ENCODE results near the gene TMEM31.
"Not testable (repeated sequence)": the region's sequence is repeated elsewhere in the genome, so short reads cannot be mapped to it uniquely, and the experiment has no call there.

TMEM31 gene

DNA sequence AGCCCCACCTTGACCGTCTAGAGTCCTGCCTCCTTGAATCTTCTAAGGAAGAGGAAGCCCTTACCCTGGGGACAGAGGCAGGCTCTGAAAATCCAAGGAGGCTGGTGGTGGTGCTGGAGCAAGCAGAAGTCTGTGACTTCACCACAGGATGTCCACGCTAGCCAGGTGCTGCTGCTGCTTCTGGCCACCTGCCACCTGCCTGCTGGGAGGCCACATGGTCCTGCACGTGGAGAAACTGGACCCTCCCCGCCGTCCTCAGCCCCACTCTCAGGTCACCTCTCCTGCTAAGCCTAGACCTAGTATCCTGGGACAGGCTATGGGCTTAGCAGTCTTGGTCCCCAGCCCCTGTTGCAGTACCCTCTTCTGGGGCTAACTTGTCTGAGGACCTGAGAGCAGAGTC lies 15.8 kb downstream of the TMEM31 start:
- DNase-seq (ENCODE audit: low read depth): no peak

DNA sequence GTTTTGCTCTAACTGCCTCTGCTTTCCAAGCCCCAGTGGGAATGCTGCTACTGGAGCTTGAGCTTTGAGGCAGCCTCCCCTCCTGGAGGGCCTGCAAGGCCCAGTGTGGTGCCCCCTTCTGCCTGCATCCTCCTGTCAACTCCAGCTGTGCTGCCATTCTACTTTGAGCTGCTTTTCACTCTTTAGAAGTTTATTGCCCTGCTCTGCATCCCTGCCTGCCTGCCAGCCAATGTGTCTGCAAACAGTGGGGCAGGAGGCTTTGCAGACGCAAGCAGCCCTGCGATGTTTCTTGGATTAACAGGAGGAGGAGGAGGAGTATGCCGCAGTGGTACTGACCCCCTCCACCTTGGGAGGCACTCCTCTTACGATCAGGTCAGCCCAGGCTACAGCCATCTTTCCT lies 16.4 kb downstream of the TMEM31 start:
- DNase-seq (ENCODE audit: low read depth): no peak

DNA sequence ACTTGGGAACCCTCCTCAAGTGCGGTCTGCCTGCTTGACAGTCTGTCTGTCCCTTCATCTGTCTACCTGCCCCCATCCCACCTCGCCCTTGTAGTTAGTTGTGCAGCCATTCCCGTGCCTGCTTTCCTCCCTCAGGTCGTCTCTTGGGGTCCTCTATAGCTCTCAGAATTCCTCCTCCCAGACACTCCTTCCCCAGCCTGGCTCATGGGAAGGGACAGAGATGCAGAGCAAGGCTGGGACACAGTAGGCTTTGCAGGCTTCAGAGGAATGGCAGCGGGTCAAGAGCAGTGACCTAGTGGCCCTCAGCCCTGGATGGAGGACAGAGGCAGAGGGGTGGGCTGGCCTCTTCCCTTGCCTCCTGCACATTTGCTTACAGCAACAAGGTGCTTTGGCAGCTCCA lies 18.3 kb downstream of the TMEM31 start:
- no peak for DNase-seq (ENCODE audit: low read depth)

DNA sequence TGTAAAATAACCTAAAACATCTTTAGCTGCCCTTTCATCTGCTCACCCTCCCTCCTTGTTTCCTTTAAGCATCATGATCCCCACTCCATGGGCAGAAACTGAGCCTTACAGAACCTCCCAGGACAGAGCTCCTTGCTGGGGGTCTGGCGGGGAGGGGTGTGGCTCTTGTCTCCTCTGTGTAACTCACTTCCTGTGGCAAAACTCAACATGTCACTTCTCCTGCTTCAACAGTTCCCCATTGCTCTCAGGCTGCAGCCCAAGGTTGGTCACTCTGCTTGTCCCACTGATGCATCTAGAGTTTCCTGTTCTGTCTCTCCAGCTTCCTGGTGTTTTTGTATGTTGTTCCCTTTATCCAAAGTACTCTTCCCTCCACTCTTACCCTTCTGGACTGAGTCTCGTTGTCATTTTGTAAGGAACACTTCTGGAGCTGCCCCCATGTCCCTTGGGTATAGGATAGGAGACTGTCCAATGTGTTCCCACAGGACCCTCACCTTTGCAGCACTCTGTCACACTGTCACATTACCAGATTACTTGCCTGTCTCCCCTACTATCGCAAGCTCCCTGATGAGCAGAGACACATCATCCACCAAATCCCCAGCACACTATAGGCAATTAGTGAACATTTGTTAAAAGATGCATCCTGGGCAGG lies 19.6 kb downstream of the TMEM31 start:
- DNase-seq (ENCODE audit: low read depth): no peak

DNA sequence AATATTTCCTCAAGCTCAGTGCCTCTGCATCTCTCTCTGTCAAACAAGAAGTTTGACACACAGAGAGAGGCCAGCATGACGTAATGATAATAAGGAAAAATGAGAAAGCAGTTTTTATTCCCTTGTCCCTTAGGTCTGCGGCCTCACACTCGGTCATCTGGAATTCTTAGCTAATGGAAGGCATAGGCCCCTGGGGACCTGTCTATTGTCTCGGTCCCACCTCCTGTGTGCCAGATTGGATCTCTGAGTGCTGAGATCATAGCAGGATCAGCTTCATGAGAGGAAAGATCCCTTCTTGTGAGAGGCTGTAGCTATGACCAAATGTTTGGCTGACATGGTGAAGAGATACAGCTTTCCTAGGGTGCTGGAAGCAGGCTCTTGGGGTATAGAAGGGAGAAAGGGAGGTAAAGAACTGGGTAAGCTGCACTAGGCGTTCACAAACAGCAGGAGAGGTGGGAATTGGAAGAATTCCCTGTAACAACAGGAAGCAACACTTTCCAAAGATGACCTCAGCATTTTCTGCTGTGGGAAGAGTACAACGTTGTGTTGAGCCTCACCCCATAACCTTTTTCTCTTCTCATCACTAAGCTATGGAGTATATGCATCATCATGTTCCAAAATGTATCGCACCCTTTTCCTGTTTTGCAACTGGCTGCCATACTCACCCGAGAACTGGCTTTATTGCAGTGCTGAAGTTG lies 20.2 kb downstream of the TMEM31 start:
- DNase-seq (ENCODE audit: low read depth): peak; percentile 58

DNA sequence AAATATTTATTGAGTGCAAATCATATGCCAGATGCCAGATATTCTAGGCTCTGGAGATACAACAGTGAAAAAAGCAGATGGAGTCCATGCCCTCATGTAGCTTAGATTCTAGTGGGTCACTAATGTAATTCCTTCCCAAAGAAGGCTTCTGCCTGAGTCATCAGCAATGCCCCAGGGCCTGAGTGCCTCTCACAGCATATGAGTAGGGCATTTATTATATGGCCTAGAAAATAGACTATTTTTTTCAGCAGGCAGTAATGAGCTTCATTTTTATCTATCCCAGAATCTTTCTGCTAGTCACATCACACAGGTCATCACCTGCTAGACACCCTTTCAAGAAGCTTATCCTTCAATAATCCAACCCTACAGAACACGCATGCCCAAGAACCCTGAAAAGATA lies 22.3 kb downstream of the TMEM31 start:
- DNase-seq (ENCODE audit: low read depth): no peak

DNA sequence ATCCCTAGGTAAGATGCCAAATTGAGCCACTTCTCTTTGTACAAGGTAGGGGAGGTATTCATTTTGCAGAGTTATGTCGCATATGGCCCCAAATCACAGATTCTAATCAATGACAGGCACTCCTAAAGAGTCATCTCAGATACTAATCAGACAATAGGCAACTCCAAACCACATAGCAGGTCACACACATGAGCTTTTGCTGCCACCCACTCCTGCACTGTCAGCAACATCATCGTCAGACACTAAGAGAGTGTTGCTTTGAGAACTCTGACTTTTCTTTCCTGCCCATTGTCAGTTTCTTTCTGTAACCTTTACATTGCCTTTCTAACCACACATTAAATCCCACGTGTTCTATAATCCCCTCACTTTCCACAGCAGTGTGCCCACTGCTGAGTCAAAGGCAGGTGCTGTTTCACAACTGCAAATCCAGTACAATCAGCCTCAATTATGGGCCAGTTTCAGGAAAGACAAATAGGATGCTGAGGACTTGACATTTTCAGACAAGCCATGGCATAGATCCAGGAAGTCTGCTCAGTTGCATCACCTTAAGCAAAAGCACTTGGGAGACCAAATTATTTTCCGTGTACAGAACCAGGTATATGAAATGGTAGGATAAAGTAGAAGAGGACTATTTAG lies 23.5 kb downstream of the TMEM31 start:
- DNase-seq (ENCODE audit: low read depth): no peak

DNA sequence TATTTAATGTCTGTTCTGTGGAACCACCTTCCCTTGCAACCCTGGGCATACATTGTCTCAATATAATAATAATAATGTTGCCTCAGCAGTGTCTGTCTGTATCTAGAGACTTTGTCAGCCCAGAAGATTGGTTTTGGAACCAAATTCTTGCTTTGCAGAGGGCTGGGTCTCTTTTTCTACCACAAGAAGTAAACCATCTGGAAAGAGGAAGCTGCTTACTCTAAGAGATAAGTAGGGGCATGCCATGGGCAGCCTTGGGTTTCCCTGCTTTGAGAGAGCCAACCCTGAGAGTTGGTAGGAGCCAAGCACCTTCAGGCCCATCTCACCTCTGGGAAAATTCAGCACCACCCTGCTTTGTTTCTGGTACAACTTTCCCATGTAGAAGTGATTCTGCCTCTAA lies 27.0 kb downstream of the TMEM31 start:
- no peak for DNase-seq (ENCODE audit: low read depth)

DNA sequence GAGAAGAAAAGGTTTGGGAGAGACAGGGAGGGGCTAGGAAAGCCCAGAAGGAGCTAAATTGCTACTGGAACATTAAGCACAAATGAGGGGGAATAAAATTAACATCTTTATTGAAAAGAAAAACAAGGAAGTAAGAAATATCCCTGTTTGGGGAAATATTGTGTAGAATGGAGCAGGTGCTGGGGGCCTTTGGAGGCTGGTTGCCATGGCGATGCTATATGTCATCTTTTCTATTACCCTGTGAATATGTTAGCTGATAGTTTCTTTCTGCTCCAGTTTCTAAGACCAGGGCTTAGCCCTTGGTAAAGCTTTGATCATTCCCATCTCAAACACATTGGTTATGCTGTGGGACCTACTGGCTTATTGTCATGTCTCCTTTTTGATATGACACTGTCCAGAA lies 28.7 kb downstream of the TMEM31 start:
- DNase-seq (ENCODE audit: low read depth): no peak

DNA sequence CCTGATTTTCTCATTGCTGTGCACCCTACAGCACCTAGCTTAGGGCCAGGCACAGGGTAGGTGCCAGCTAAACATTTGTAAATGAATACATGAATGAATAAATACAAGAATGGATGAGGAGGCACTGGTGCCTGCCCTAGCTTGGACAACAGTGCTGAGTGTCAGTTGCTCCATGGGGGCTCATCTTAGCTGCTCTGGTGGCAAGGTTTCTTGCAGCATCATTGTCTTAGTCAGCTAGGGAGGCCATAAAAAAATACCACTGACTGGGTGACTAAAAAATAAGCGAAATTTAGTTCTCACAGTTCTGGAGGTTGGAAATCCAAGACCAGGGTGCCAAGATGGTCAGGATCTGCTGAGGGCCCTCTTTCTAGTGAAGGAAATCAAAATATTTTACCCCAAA lies 31.2 kb downstream of the TMEM31 start:
- DNase-seq (ENCODE audit: low read depth): no peak

DNA sequence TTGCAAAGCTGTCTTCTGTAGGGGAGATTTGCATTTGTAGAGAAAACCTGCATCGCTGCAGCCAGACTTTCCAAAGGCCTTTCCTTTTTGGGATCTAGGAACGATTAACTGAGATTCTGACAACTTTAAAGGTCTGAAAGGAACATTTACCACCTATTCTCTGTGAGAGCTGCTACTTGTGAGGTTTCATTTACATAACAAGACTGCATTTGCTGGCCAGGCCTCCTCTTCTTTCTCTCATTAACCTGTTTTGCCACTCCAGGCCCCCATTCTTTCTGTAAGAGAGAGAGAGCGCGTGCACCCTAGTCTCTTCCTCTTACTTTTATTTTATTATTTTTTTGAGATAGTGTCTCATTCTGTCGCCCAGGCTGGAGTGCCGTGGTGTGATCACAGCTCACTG lies 31.6 kb downstream of the TMEM31 start:
- DNase-seq (ENCODE audit: low read depth): no peak

DNA sequence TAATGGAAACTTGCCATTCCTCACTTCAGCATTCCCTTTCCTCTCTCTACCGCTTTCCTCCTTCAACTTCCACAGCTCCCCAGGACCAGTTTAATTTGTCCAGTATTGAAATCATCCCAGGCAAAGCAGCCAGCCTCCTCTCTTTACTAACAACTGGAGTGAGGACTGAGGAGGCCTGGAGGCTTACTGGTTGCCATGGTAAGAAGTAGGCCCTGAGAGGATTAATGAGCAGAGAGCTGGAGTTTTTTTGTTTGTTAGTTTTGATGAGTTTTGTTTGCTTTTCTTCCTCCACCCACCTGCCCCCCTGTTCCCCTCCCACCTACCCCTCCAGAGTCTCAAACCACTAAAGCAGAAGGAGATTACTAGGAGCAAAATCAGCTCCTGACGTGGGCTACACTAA lies 36.5 kb downstream of the TMEM31 start:
- DNase-seq (ENCODE audit: low read depth): no peak

DNA sequence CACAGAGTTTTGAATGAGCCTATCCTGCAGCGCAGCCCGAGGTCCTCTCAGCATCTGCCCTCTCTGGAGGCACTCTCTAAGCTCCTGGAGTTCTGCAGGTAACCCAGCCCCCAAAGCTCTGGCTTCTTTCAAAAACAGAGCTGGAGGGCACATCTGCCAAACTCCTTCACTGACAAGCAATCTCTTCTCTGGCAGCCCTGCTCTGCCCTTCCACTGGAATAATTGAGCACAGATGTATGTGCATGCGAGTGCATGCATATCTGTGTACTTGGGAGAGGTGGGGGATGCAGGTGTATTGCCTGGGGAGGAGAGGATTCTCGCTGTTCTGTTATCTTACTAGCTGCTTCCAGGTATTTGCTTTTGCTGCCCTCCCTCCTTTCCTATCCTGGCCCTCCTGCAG lies 43.7 kb downstream of the TMEM31 start:
- DNase-seq (ENCODE audit: low read depth): no peak

DNA sequence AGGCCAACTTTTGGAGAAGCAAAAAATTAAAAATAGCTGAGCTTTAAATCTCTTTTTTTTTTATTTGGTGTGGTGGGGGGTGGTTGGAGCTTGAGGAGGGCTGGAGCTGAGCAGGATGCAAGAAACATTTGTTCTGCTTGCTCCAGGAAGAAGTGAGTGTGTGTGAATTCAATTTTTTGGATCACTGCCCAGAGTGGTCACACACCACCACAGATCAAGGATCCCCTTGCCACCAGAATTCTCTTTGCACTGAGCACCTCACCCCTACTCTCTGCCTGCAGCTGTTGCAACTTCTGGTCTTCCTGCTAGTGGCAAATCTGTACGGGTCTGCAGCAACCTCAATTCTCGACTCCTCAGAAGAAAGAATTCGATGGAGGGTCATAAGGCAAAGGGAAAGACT lies 46.0 kb downstream of the TMEM31 start:
- DNase-seq (ENCODE audit: low read depth): no peak

DNA sequence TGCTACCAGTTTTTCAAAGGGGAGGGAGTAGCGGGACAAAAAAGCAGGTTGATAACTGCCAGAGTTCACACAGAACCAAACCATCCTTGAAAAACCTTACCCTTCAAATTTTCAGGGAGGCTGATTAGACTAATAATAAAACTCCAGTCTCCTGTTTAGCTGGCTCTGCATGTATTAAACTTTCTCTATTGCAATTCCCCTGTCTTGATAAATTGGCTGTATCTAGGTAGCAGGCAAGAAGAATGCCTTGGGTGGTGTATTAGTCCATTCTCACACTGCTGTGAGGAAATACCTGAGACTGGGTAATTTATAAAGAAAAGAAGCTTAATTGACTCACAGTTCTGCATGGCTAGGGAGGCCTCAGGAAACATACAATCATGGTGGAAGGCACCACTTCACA lies 47.8 kb downstream of the TMEM31 start:
- DNase-seq (ENCODE audit: low read depth): no peak

DNA sequence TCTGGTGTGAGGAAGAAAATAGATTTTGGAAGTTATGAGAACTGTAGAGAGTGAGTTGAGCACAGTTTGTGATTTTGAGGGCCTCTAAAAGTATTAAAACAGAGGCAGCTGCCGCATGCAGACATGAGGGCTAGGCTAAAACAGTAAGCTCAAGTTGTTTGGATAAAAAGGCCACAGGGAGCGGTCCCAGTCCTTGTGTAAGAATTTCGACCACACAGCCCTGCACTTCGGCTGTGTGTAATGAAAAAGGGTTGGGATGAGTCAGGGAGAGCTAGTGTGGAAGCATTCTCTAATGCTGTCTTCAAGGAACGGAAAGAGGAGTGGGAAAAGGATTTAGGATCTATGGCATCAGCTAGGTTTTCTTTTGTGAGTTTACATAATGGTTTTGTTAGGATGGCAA lies 52.8 kb downstream of the TMEM31 start:
- DNase-seq (ENCODE audit: low read depth): not testable (repeated sequence)

Data from stromal cell of bone marrow (primary cell).